Endothelial cell of umbilical vein (primary cell): ENCODE measurements around the gene MBOAT2. TPM values are rescaled to one million over a fixed set of nuclear protein-coding genes. Genes with fewer than 3 reads are reported as not detected.

Source experiments
- BruUV-seq: library from RNA; stranded (reverse); fragments of 400-500 nt; replicated peaks from 2 replicates; lab custom pipeline; 2021; lab: Mats Ljungman, UMichigan
- CTCF ChIA-PET: fragments of 300-600, 350-600 bp; sonication (Branson Sonifier 250); formaldehyde crosslinking; loops from one replicate; lab custom pipeline; 2021; ENCODE audit warnings: antibody characterized with exemption, inconsistent platforms; lab: Charles Lee
- POLR2A ChIA-PET: fragments of 300-600, 350-600 bp; sonication (Branson Sonifier 250); formaldehyde crosslinking; loops from one replicate; lab custom pipeline; 2021; ENCODE audit warnings: antibody characterized with exemption, inconsistent platforms; lab: Charles Lee
- DNase-seq: peaks from one replicate; pipeline ENCODE4 v3.0.0-alpha.2; 2011; ENCODE audit warnings: low read depth, low spot score
- FAIRE-seq: peaks from 2 replicates; lab custom pipeline; 2011; peaks lifted over from hg19 to GRCh38; lab: Jason Lieb, UNC
- H2AFZ ChIP-seq: 2 replicates; pipeline ENCODE4 v1.6.0; 2012; ENCODE audit warnings: low read depth, low read length, control low read depth, inconsistent platforms
- H3K27ac ChIP-seq: 2 replicates; pipeline ENCODE4 v1.5.1; 2011; ENCODE audit warnings: low read depth, mild to moderate bottlenecking, control low read depth, low read length, moderate library complexity; ENCODE audit not compliant: insufficient read depth
- H3K27me3 ChIP-seq, 2 experiments: 2 replicates each; pipeline versions ENCODE4 v1.6.0 to v1.6.1; 2011; ENCODE audit warnings: low read length in 2 of 2, mixed read lengths in 1 of 2; ENCODE audit not compliant: control insufficient read depth in 2 of 2, insufficient read depth in 2 of 2
- H3K36me3 ChIP-seq, 2 experiments: 2 replicates in 1 of 2; 3 replicates in 1 of 2; pipeline ENCODE4 v1.5.1; 2011; ENCODE audit warnings: low read length in 2 of 2, mild to moderate bottlenecking in 1 of 2, moderate library complexity in 1 of 2; ENCODE audit not compliant: control insufficient read depth in 2 of 2, insufficient read depth in 2 of 2; ENCODE audit errors: extremely low read depth in 1 of 2
- H3K4me1 ChIP-seq: 3 replicates; pipeline ENCODE4 v1.5.1; 2011; ENCODE audit warnings: mild to moderate bottlenecking, low read length; ENCODE audit not compliant: control insufficient read depth, insufficient read depth; ENCODE audit errors: extremely low read depth
- H3K4me2 ChIP-seq: 2 replicates; pipeline ENCODE4 v1.6.1; 2011; ENCODE audit warnings: low read length, control low read depth, mixed read lengths; ENCODE audit not compliant: insufficient read depth
- H3K4me3 ChIP-seq, 3 experiments: fragments of 200-600 bp in 1 of 3; sonication (generic), shearing (Covaris generic) in 1 of 3; replicated peaks in 1 of 3; 2 replicates each; pipeline ENCODE4 v1.5.1; 2011 to 2016; ENCODE audit warnings: control low read depth in 3 of 3, low read length in 3 of 3, mild to moderate bottlenecking in 2 of 3, inconsistent platforms in 1 of 3, low read depth in 1 of 3, moderate library complexity in 1 of 3; ENCODE audit not compliant: insufficient read depth in 1 of 3
- H3K79me2 ChIP-seq: 2 replicates; pipeline ENCODE4 v1.6.0; 2012; ENCODE audit warnings: low read length, inconsistent platforms; ENCODE audit not compliant: control insufficient read depth, insufficient read depth
- H3K9ac ChIP-seq: replicated peaks from 2 replicates; pipeline ENCODE3; 2011; ENCODE audit warnings: low read length, control low read depth; ENCODE audit not compliant: insufficient read depth; ENCODE audit errors: extremely low read depth
- H3K9me1 ChIP-seq: replicated peaks from 3 replicates; pipeline ENCODE4 v1.6.0; 2011; ENCODE audit warnings: mild to moderate bottlenecking, low read length; ENCODE audit not compliant: control insufficient read depth, insufficient read depth; ENCODE audit errors: extremely low read depth
- H3K9me3 ChIP-seq: replicated peaks from 2 replicates; pipeline ENCODE4 v1.5.1; 2012; ENCODE audit warnings: low read length, inconsistent platforms; ENCODE audit not compliant: control insufficient read depth, insufficient read depth
- H4K20me1 ChIP-seq: replicated peaks from 2 replicates; pipeline ENCODE3; 2011; ENCODE audit warnings: mild to moderate bottlenecking, low read length; ENCODE audit not compliant: control insufficient read depth, insufficient read depth; ENCODE audit errors: extremely low read depth
- CTCF ChIP-seq, 2 donors: IDR thresholded peaks; 1 replicate in 1 of 2; 2 replicates in 1 of 2; pipeline ENCODE4 v1.5.1; 2011; ENCODE audit warnings: low read length in 2 of 2, mild to moderate bottlenecking in 2 of 2, moderate library complexity in 2 of 2, control low read depth in 1 of 2, inconsistent platforms in 1 of 2, low read depth in 1 of 2; ENCODE audit not compliant: insufficient read depth in 1 of 2; ENCODE audit errors: extremely low read depth in 1 of 2
- EZH2 ChIP-seq: IDR thresholded peaks from 2 replicates; pipeline ENCODE4 v1.6.1; 2012; ENCODE audit warnings: borderline replicate concordance, low read depth, mild to moderate bottlenecking, moderate library complexity, low read length, inconsistent platforms; ENCODE audit not compliant: severe bottlenecking
- FOS ChIP-seq: IDR thresholded peaks from 2 replicates; pipeline ENCODE4 v1.6.1; 2011; ENCODE audit warnings: mild to moderate bottlenecking, low read length, moderate library complexity, borderline replicate concordance; ENCODE audit not compliant: insufficient read depth
- GATA2 ChIP-seq: IDR thresholded peaks from 2 replicates; pipeline ENCODE4 v1.7.0; 2011; ENCODE audit warnings: low read depth, mild to moderate bottlenecking, moderate library complexity, mixed read lengths, low read length; ENCODE audit not compliant: insufficient read length, insufficient read depth
- JUN ChIP-seq: IDR thresholded peaks from 2 replicates; pipeline ENCODE4 v1.6.1; 2011; ENCODE audit warnings: borderline replicate concordance, low read depth; ENCODE audit not compliant: insufficient read length, insufficient read depth
- MAX ChIP-seq: IDR thresholded peaks from 2 replicates; pipeline ENCODE4 v1.6.1; 2011; ENCODE audit not compliant: insufficient read depth, insufficient read length
- MYC ChIP-seq: IDR thresholded peaks from one replicate; pipeline ENCODE4 v1.6.1; 2011; ENCODE audit warnings: mild to moderate bottlenecking, low read depth, low read length
- POLR2A ChIP-seq: IDR thresholded peaks from 2 replicates; pipeline ENCODE4 v1.6.1; 2012; ENCODE audit warnings: low read depth, mild to moderate bottlenecking, control low read depth, low read length
- POLR2AphosphoS5 ChIP-seq: IDR thresholded peaks from 2 replicates; pipeline ENCODE4 v1.6.1; 2012; ENCODE audit warnings: low read depth, mild to moderate bottlenecking, control low read depth, low read length, moderate library complexity; ENCODE audit not compliant: insufficient read depth
- dilution Hi-C: fragments of 300-500 bp; cut with MboI; formaldehyde crosslinking; loops from one replicate; pipeline ENCODE4 v1.15.0; 2019; ENCODE audit warnings: low sequenced_read_pairs; ENCODE audit not compliant: extremely low pct_ligation_motif_present
- intact Hi-C: fragments of 100-400 bp; cut with micrococcal nuclease; formaldehyde crosslinking; loops from one replicate; pipeline ENCODE4 v1.10.0; 2022
- polyA plus RNA-seq, 4 experiments: library from polyadenylated mRNA; depleted of rRNA in 3 of 4; stranded (reverse) in 3 of 4; unstranded in 1 of 4; fragments of >200 nt; gene quantifications; 2 replicates each; pipeline versions ENCODE4 v1.2.1 to v1.2.3, GENCODE V29; 2011 to 2012; ENCODE audit warnings: missing spikeins in 1 of 4
- total RNA-seq: library from RNA; stranded (reverse); gene quantifications from 2 replicates; pipeline ENCODE4 v1.2.3, GENCODE V29; 2021

Gene MBOAT2
- total and polyA plus RNA-seq, 2 donors (not counting 3 experiments of a cell fraction or from before 2014, with no cell fraction given): 10.9 to 22.1 TPM

- Histone ChIP-seq H2AFZ (no peak overlapping the region), H3K4me1 (no peaks in the 10 kb centered on the region), H3K79me2 (no peaks in the 10 kb centered on the region), H3K4me3 (no peak overlapping the region), H3K9ac (no peak overlapping the region), H3K4me2 (no peak overlapping the region), H3K27me3 (peaks cover 0 to 8% of the 10 kb centered on the region in 2 experiments), H4K20me1 (no peaks in the 10 kb centered on the region), H3K9me3 (no peaks in the 10 kb centered on the region), H3K9me1 (no peaks in the 10 kb centered on the region), H3K36me3 (no peaks in the 10 kb centered on the region), H3K27ac (no peak overlapping the region)
- BruUV-seq: no TSS peak
- FAIRE-seq (no peak), DNase-seq (no peak)
- intact Hi-C loops: no loop called here
- CTCF ChIA-PET: no interaction called here
- dilution Hi-C loops: no loop called here
- POLR2A ChIA-PET: no interaction called here
- no peak for TF ChIP-seq MYC
- TF ChIP-seq EZH2: no peak
- no peak for TF ChIP-seq POLR2AphosphoS5
- no peak for TF ChIP-seq GATA2
- no peak for TF ChIP-seq MAX
- no peak for TF ChIP-seq POLR2A
- TF ChIP-seq JUN: no peak
- TF ChIP-seq CTCF (IDR thresholded peaks at IDR 0.05; ENCODE audit: extremely low read depth in 1 of 2, insufficient read depth in 1 of 2, low read depth in 1 of 2, low read length in 2 of 2): no peak
- TF ChIP-seq FOS: no peak
These were observed 22.3 kb upstream of the MBOAT2 start for GRCh38 chr2:9025746-9026145.
